Fibroblast of skin of right quadriceps (primary cell): Measurements from ENCODE around the gene ANKIB1.

Experiments used
- DNase-seq: peaks from one replicate; pipeline ENCODE4 v3.0.0-alpha.2; 2013

Gene ANKIB1, protein sequence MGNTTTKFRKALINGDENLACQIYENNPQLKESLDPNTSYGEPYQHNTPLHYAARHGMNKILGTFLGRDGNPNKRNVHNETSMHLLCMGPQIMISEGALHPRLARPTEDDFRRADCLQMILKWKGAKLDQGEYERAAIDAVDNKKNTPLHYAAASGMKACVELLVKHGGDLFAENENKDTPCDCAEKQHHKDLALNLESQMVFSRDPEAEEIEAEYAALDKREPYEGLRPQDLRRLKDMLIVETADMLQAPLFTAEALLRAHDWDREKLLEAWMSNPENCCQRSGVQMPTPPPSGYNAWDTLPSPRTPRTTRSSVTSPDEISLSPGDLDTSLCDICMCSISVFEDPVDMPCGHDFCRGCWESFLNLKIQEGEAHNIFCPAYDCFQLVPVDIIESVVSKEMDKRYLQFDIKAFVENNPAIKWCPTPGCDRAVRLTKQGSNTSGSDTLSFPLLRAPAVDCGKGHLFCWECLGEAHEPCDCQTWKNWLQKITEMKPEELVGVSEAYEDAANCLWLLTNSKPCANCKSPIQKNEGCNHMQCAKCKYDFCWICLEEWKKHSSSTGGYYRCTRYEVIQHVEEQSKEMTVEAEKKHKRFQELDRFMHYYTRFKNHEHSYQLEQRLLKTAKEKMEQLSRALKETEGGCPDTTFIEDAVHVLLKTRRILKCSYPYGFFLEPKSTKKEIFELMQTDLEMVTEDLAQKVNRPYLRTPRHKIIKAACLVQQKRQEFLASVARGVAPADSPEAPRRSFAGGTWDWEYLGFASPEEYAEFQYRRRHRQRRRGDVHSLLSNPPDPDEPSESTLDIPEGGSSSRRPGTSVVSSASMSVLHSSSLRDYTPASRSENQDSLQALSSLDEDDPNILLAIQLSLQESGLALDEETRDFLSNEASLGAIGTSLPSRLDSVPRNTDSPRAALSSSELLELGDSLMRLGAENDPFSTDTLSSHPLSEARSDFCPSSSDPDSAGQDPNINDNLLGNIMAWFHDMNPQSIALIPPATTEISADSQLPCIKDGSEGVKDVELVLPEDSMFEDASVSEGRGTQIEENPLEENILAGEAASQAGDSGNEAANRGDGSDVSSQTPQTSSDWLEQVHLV

DNA sequence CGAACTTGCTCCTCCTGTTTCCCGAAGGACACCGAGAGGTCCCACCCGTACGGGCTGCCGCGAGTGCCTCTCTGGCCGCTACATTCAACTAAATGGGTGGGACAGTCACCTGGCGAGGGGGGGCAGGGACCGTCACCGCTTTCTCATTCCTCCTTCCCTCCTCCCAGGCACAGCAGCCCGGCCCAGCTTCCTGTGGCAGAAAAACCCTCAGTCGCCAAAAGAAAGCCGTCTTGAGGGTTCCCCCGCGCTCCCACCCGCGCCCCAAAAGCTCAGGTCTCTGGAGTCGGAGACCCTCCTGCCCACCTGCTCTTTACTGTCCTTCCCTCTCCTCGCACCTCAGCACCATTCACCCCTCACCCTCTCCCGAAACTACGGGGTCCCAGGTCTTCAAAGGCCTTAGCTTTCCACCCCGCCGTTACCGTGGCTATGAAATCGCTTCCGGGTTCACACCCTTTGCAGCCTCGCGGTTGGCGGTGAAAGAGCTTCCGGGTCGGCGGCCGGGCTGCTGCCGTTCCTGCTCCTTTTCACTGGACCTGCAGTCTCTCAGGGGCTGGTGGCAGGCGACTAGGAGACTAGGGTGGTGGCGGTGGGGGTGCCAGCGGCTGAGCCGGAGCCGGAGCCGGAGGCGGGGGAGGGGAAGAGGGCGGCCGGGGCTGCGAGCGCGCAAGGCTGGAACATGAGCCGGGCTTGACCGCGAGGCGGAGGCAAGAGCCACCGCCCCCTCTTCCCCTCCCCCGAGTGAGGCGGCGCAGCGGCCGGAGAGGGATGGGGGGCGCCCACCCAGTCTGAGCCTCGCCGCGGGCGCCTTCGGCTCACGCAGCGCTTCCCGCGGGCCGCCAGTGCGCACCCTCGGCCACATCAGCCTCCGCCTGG, at the start of gene ANKIB1, which contains the start of gene KRIT1:
Gene ANKIB1, plus strand, starts transcription at position 488 of the 873 bp plus-strand sequence. CDS start 49,005 bp downstream, outside the sequence.
Gene KRIT1, minus strand, starts transcription at position 428 of the 873 bp plus-strand sequence. CDS start 3,779 bp downstream, outside the sequence.
- DNase-seq, result peak; percentile 80

DNA sequence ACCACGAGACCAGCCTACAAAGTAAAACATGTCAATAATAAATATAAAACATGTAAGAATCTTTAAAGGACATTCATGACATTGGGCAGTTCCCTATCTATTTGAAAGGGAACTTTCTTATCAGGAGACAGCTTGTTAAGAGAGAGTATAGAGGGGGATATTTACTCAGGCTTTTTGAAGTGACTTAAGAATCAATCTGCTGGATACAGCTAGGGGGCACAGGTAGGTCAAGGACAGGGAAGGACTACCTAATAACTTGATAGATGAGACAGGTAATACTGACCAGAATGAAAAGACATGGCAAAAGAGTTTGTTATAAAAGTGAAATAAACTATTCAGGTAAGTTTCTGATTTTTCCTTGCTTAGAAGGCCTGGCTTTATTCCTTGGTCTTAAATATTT, 45.0 kb upstream of the ANKIB1 start:
- DNase-seq, result no peak

DNA sequence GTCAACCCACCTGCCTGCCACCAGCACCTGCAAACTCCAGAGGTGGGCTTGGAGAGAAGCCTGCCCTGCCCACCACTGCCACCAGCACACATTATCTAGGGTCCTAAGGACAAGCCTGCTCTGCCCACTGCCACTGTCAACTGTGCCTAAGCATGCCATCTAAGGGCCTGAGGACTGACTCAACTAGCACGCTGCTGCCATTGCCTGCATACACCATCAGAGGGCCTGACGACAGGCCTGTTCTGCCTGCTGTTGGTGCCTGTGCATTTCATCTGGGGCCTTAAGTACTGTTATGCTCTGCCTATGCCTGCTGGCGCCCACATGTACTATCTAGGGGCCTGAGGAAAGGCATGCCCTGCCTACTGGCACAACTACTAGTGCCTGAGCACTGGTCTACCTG, 39.8 kb upstream of the ANKIB1 start:
- DNase-seq, result no peak

DNA sequence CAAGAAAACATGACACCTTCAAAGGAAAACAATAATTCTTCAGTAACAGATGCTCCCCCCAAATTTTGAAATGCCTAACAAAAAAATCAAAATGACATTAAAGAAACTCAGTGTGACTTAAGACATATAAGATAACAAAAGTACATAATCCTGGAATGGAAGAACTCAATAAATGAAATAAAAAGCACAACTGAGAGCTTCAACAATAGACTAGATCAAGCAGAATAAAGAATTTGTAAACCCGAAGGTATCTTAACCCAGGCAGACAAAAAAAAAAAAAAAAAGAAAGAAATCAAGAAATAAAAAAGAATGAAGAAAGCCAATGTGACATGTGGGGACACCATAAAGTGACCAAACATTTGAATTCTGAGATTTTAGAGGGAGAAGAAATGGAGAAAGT, 39.1 kb upstream of the ANKIB1 start:
- DNase-seq, result no peak

DNA sequence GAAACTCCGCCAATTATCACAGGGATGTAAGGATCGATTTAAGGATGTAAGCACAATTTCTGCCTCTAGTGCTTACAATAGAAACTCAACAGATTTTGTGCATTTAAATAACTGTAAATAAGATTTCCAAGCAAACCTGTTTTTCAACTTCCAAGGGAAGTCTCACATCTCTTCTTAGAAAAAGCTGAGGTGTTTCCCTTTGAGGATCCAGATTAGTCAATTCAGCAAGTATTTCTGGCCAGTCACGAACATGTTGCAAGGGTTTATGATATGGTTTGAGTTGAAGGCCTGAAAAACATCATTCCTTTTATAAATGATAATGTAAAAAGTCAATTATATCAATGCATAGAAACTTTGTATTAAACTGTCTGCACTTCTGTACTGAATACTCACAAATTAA, 24.0 kb upstream of the ANKIB1 start:
- DNase-seq, result no peak

DNA sequence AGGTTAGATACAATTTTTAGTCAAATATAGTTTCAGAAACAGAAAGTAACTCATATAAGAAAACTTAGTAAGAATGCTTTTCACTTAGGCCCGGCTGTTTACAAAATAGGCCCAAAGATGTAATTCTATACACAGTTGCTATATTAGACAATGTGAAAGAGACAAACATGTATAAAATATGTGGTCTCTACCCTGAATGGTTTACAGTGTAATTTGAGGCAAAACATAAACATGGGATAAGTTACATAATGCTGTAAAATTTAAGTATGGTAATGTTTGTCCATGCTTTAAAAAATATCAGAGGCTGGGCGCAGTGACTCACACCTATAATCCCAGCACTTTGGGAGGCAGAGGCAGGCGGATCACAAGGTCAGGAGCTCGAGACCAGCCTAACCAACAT, 18.8 kb upstream of the ANKIB1 start:
- DNase-seq, result no peak

DNA sequence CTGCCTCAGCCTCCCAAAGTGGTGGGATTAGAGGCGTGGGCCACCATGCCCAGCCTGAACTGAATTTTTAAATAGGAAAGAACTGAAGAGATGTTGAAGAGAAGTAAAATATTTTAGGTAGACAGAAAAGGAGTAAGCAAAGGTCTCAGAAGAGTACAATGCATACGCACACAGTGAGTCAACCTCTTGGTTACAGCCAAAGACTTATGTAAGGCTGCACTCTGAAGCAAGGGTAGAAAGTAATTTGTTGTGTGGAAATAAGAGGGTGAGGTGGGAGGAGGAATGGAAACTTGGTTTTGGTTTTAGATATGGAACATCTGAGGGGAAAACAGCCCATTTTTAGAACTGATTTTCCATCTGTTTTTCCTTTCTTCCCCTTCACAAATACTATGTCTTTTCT, 17.7 kb upstream of the ANKIB1 start:
- DNase-seq, result no peak

DNA sequence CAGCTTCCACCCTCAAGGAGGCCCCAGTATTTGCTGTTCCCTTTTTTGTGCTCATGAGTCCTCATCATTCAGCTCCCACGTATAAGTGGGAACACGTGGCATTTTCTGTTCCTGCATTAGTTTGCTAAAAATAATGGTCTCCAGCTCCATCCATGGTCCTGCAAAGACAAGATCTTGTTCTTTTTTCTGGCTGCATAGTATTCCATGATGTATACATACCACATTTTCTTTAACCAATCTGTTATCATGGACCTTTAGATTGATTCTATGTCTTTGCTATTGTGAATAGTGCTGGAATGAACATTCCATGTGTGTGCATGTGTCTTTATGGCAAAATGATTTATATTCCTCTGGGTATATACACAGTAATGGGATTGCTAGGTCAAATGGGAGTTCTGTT, 17.0 kb upstream of the ANKIB1 start:
- no peak for DNase-seq

DNA sequence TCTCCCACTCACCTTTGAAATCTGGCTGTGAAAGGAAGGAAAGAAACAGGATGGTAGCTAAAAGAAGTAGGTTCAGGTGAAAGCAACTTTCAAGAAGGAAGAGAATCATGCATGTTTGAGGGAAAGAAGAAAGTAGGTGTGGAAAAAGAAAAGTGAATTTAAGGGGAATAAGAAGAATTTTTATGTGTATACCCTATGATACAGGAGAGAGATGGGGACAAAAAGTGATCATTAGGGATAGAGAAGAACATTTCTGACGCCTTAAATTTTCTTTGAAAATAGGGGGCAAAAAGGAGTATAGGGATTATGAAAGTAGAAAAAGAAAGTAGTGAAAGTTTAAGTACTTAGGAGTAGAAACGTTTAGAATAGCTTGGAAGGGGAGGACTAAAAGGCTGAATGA, 15.2 kb upstream of the ANKIB1 start:
- no peak for DNase-seq

DNA sequence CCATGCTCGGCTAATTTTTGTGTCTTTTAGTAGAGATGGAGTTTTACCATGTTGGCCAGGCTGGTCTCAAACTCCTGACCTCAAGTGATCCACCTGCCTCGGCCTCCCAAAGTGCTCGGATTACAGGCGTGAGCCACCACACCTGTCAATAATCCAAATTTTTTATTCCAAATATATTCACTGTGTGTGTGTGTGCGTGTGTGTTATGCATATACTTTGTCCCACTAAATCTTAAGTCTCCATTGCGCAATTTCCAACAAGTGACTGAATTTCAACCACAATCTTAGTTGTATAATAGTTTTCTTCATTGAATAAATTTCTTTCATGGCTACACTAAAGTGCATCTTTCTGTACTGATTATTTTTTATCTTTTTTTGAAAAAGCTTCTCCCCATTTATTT, 2.8 kb upstream of the ANKIB1 start:
- no peak for DNase-seq

DNA sequence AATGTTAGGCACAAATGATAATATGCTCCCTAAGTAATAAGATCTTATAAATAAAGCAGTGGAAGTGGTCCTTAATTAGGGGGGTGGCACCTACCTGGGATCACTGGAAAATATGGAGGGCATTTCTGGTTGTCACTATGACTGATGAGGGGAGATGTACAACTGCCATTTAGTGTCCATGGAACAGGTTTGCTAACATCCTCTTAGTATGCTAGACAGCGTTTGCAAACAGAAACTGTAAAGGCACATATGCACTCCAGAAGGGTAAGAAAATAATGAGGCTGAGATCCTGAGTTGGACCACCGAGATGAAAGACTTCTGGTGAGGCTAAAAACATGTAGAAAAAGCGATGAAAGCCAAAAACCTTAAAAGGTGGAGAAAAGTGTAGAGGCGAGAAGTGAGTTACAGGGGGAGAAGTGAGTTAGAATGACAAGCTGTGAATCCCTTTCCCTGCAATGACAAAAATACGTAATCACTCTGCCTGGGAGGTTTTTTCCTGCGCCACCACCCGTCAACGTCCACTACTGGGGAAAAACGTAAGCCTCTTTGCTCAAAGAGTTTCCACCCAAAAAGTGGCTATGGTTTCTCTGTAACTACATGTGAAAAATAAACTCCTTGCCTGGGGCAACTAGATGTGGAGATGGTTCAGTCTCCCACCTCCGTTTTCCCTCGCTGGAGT, 827 bp upstream of the ANKIB1 start:
- peak; percentile 23 for DNase-seq

DNA sequence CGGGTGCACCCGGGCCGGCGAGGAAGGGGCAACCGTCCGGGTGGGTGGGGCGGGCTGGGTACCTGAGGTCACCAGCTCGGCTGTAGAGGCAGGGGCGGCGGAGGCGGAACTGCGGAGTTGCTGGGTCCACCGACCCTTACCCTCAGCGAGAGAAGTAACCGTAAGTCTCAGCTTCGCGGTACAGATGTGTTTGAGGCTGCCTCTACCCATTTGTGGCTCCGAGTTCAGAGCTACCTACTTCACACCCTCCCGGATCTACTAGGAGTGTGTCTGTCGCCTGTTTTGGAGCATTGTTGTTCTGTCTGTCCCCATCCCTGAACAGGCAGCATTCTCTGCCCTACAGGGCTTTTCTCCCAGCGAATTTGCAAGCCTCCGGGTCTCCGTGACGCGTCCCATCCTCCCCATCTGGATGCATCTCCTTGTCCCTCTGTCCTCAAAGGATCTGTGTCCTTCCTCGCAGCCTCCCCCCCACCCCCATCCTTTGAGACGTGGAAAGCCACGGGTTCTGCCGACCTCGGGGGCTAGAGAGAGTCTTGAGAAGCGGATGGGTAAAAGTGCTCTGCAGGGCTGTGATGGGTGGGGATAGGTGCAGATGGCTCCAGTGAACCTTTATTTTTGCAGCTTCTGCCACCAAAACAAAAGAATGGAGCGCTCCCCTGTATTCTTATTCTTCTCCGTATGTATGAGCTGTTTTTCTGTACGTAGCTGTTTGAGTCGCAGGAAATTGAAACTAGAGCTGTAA, 757 bp downstream of the ANKIB1 start:
- DNase-seq, result peak; percentile 13

DNA sequence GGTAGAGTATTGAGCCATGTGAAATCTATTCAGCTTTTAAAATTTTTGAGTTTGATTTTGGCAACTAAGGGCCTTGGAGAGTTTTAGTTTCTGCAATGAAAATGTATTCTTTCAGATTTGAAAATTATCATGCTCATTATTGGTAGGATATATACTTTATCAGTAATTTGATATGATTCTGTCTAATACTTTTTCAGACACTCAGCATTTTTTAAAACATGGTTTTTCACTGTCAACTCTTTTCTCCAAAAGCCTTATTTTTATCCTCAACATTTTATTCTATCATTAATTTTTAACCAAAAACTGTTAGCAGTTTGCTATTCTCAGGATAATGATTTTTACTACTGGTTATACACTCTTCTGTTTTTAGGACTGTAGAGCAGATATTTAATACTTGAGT, 4.8 kb downstream of the ANKIB1 start:
- DNase-seq, result no peak

DNA sequence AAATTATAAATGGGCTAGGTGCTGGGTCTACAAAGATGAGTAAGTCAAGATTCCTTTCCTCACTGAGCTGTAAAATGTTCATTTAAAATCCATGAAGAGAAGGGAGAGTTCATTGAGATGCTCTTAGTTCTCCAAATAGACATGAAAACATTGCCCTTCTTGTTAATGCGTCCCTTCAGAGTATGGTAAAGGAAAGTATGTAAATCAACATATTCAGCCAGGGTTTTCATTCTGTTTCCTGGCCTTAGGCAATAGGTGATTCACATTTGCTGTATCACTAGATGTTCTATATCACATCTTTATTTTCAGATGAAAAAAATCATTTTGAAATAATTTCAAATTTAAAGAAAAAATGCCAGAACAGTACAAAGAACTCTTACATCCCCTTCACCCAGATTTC, 5.4 kb downstream of the ANKIB1 start:
- DNase-seq, result no peak

DNA sequence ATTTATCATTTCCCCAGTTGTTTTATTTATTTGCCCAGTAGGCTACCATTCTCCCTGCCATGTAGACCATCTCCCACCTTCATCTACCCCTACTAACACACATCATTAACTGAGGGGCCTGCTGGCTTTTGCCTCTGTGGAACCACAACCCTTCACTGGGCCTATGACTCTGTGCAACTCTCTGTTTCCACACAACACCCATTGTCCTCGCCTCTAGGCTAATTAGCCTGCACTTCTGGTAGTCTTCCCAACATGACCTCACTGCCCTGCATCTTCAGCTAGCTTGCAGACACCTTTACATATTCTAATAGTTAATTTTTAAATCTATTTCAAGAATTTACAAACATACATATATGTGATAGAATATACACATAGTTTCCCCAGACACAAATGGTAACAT, 7.5 kb downstream of the ANKIB1 start:
- no peak for DNase-seq

DNA sequence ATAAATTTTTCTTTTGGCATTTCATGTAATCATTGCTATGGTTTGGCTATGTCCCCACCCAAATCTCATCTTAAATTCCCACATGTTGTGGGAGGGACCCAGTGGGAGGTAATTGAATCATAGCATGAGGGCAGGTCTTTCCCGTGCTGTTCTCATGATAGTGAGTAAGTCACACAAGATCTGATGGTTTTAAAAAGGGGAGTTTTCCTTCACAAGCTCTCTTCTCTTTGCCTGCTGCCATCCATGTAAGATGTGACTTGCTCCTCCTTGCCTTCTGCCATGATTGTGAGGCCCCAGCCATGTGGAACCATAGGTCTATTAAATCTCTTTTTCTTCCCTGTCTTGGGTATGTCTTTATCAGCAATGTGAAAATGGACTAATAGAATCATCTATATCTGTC, 9.0 kb downstream of the ANKIB1 start:
- peak; percentile 30 for DNase-seq

DNA sequence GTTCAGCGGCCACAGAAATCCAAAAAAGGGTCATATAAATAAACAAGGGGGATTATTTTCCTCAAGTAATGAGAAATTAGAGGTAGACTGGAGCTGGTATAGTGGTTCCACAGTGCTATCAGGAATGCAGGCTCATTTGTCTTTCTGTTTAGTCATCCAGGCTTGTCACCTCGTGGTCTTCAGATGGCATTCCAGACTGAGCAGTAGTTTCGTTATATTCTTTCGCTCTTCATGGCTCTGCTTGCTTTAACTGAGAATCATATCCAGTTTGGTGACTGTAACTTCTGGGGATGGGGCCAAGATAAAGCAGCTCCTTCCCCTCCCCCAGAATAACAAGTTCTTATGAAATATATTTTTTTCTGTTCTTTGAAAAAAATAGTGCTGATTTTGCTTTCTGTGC, 9.5 kb downstream of the ANKIB1 start:
- peak; percentile 93 for DNase-seq

DNA sequence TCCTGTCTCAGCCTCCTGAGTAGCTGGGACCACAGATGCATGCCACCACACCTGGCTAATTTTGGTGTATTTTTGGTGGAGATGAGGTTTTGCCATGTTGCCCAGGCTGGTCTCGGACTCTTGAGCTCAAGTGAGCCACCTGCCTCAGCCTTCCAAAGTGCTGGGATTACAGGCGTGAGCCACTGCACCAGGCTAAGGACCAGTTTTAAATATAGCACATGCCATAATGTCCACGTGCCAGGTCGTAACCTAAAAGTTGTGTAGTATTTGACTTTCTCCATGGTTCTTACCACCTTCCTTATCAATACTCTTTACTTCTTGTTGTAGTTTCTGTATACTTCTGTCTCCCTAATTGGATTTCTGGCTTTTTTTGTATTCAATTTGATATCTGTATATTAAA, 13.3 kb downstream of the ANKIB1 start:
- DNase-seq, result no peak

DNA sequence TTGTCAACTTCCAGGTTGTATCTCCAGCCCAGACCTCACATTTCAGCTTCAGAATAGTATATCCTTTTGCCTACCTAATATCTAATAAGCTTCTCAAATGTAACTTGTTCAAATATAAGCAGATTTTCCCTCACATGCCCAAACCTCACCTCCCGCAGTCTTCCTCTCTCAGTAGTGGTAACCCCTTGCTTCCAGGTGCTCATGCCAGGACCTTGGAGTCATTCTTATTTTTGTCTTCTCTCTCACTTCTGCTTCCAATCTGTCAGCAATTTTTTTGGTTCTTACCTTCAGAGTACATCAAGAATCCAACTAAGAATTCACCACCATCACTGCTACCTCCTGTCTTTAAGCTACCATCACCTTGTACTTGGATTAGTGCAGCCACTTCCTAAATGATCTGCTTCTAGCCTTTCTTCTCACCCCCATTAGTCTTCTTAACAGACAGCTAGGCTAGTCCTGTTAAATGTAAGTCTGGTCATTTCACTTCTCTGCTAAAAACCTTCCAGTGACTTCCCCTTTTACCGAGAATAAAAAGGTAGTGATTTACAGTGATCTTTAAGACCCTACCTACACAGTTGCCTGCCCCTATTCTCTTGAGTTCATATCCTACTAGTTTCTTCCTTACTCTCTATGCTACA, 14.0 kb downstream of the ANKIB1 start:
- DNase-seq, result no peak

DNA sequence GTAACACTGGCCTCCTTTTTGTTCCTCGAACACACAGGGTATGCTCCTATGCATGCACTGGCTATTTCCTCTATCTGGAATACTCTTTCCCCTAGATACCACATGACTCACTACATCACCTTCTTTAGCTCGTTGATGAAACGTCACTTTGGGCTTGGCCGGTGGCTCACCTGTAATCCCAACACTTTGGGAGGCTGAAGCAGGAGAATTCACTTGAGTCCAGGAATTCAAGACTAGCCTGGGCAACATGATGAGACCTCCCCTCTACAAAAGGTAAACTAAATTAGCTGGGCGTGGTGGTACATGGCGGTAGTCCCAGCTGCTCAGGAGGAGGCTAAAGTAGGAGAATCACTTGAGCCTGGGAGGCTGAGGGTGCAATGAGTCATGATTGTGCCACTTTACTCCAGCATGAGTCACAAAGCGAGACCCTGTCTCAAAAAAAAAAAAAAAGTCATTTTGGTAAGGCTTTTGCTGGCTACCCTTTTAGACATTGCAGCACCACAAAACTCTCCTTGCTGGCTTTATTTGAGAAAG, 14.5 kb downstream of the ANKIB1 start:
- DNase-seq, result no peak
